K562 (cell line): ENCODE results near the gene PHF12. TPM values are rescaled to one million over a fixed set of nuclear protein-coding genes. Genes with fewer than 3 reads are reported as not detected.

Source experiments
- CXXC5 ChIP-seq: fragments of 250-450 bp; sonication (Bioruptor Pico); IDR thresholded peaks from 2 replicates; pipeline ENCODE4 v1.8.0; 2022; ENCODE audit warnings: inconsistent platforms, mild to moderate bottlenecking, moderate library complexity
- ESRRA ChIP-seq: fragments of 450-650 bp; IDR thresholded peaks from 2 replicates; pipeline ENCODE4 v1.6.1; 2014; ENCODE audit warnings: low read depth, mild to moderate bottlenecking, moderate library complexity, borderline replicate concordance
- KHSRP ChIP-seq: fragments of 450-650 bp; IDR thresholded peaks from 2 replicates; pipeline ENCODE4 v1.6.1; 2017
- PREB ChIP-seq: sonication (generic); formaldehyde crosslinking; IDR thresholded peaks from 2 replicates; pipeline ENCODE4 v1.8.1; 2023; ENCODE audit warnings: mild to moderate bottlenecking, missing genetic modification reagents
- RAD21 ChIP-seq, 2 experiments: fragments of 250-450 bp in 1 of 2; fragments of 450-650 bp in 1 of 2; sonication (Bioruptor Pico) in 1 of 2; formaldehyde crosslinking in 1 of 2; IDR thresholded peaks in 1 of 2; conservative IDR thresholded peaks in 1 of 2; 2 replicates each; pipeline versions ENCODE4 v1.4.0 to v1.8.0; 2020 to 2022; ENCODE audit warnings: mild to moderate bottlenecking in 2 of 2, moderate library complexity in 1 of 2
- SIN3B ChIP-seq: fragments of 450-650 bp; IDR thresholded peaks from 2 replicates; pipeline ENCODE4 v1.6.1; 2017; ENCODE audit warnings: low read depth, mild to moderate bottlenecking, moderate library complexity
- TAF9B ChIP-seq: fragments of 450-650 bp; IDR thresholded peaks from 2 replicates; pipeline ENCODE4 v1.6.1; 2018; ENCODE audit warnings: mild to moderate bottlenecking; ENCODE audit not compliant: partially characterized antibody
- YY1 ChIP-seq, 3 experiments: IDR thresholded peaks; 2 replicates each; pipeline ENCODE4 v1.6.1; 2011; ENCODE audit warnings: low read length in 2 of 3, mild to moderate bottlenecking in 2 of 3, moderate library complexity in 2 of 3, borderline replicate concordance in 1 of 3, control low read depth in 1 of 3, low read depth in 1 of 3; ENCODE audit not compliant: insufficient read depth in 3 of 3, insufficient replicate concordance in 2 of 3, control insufficient read depth in 1 of 3, insufficient read length in 1 of 3; ENCODE audit errors: extremely low read depth in 1 of 3
- ZFX ChIP-seq: sonication (generic); formaldehyde crosslinking; IDR thresholded peaks from 2 replicates; pipeline ENCODE4 v1.8.0; 2022; ENCODE audit warnings: mild to moderate bottlenecking, missing genetic modification reagents, moderate library complexity
- polyA plus RNA-seq, 8 experiments: library from polyadenylated mRNA; depleted of rRNA in 4 of 8; stranded (reverse) in 5 of 8; unstranded in 3 of 8; fragments of >200 nt; fragmentation: Nextera tagmentation in 2 of 8; fragmentation: Illumina TruSeq in 1 of 8; extraction: Ambion mirVana in 2 of 8; extraction: Trizol in 1 of 8; gene quantifications; 2 replicates each; pipeline versions ENCODE4 v1.2.1 to v1.2.3, GENCODE V29; 2011 to 2014; ENCODE audit warnings: inconsistent platforms in 1 of 8, missing spikeins in 1 of 8
- total RNA-seq, 7 experiments: library from RNA; depleted of rRNA in 6 of 7; stranded (reverse); fragments of >200 nt in 6 of 7; fragmentation: Illumina TruSeq in 2 of 7; extraction: Trizol in 2 of 7; gene quantifications; 2 replicates each; pipeline versions ENCODE4 v1.2.1 to v1.2.3, GENCODE V29; 2011 to 2021; ENCODE audit warnings: low replicate concordance in 1 of 7

The PHF12 gene
- total and polyA plus RNA-seq, 9 of the 15 experiments (the other 6 are each of a cell fraction or from before 2014, with no cell fraction given): 0.82 to 31.3 (median 13.5) TPM

GRCh38 chr17:28912281-28912937 is 38.9 kb downstream of the PHF12 start (continued):
- TF ChIP-seq PREB: 0 out of 2 replicates have a peak, but pooled peaks have one; percentile 26
- 0 out of 2 replicates have a peak, but pooled peaks have one; percentile 41 for TF ChIP-seq SIN3B
- no peak for TF ChIP-seq TAF9B
- no peak for TF ChIP-seq ZFX (CRISPR knock-in tag)
- no peak for TF ChIP-seq YY1 (IDR thresholded peaks at IDR 0.05; ENCODE audit: borderline replicate concordance in 1 of 3, control insufficient read depth in 1 of 3, extremely low read depth in 1 of 3, insufficient read depth in 3 of 3, insufficient read length in 1 of 3, insufficient replicate concordance in 2 of 3, low read depth in 1 of 3, low read length in 2 of 3)
- peak; percentile 95 for TF ChIP-seq CXXC5 (CRISPR knock-in tag)
- TF ChIP-seq RAD21 (CRISPR knock-in tag; conservative IDR thresholded peaks at IDR 0.05 in 1 of 2, IDR thresholded peaks at IDR 0.05 in 1 of 2): peak; percentile 73 to 74
- peak; percentile 62; the same call in 1 of the 2 replicates for TF ChIP-seq ESRRA
- no peak for TF ChIP-seq KHSRP
- TF ChIP-seq, all 486 proteins: peak for 113
